A673 (cell line): Measurements from ENCODE around the gene LUZP4. TPM values are rescaled to one million over a fixed set of nuclear protein-coding genes. Genes with fewer than 3 reads are reported as not detected.

Experiments
- BruUV-seq: library from RNA; stranded (reverse); fragments of 400-500 nt; replicated peaks from 2 replicates; lab custom pipeline; 2021; lab: Mats Ljungman, UMichigan
- CTCF ChIA-PET: fragments of 300-600 bp; sonication (Branson Sonifier 250); formaldehyde crosslinking; loops from one replicate; lab custom pipeline; 2022; ENCODE audit warnings: antibody characterized with exemption; lab: Charles Lee
- POLR2A ChIA-PET: fragments of 300-600 bp; sonication (Branson Sonifier 250); formaldehyde crosslinking; loops from one replicate; lab custom pipeline; 2022; ENCODE audit warnings: antibody characterized with exemption; ENCODE audit not compliant: low non-redundant PET; lab: Charles Lee
- DNase-seq: peaks from one replicate; pipeline ENCODE4 v3.0.0-alpha.2; 2015; ENCODE audit warnings: low spot score
- H3K27ac ChIP-seq: fragments of 200-600 bp; sonication (generic); 2 replicates; pipeline ENCODE4 v1.5.1; 2016; ENCODE audit warnings: mixed run types, low read depth, mild to moderate bottlenecking, mixed read lengths, antibody characterized with exemption, low read length; ENCODE audit not compliant: poor library complexity, severe bottlenecking
- H3K27me3 ChIP-seq: fragments of 200-600 bp; sonication (generic); replicated peaks from 2 replicates; pipeline ENCODE4 v1.6.1; 2017; ENCODE audit warnings: mixed run types, low read depth, mild to moderate bottlenecking, mixed read lengths, antibody characterized with exemption, low read length; ENCODE audit not compliant: insufficient read depth, poor library complexity
- H3K36me3 ChIP-seq: fragments of 200-600 bp; sonication (generic); 2 replicates; pipeline ENCODE4 v1.6.1; 2016; ENCODE audit warnings: mixed run types, mild to moderate bottlenecking, mixed read lengths, antibody characterized with exemption, low read length; ENCODE audit not compliant: insufficient read depth, poor library complexity, severe bottlenecking
- H3K4me1 ChIP-seq: fragments of 200-600 bp; sonication (generic); 2 replicates; pipeline ENCODE4 v1.6.1; 2017; ENCODE audit warnings: mixed run types, mild to moderate bottlenecking, mixed read lengths, antibody characterized with exemption, low read length; ENCODE audit not compliant: insufficient read depth, poor library complexity, severe bottlenecking
- H3K4me3 ChIP-seq: fragments of 200-600 bp; sonication (generic); 2 replicates; pipeline ENCODE4 v1.5.1; 2016; ENCODE audit warnings: low read depth, mixed run types, mild to moderate bottlenecking, mixed read lengths, low read length; ENCODE audit not compliant: poor library complexity, severe bottlenecking
- H3K9me3 ChIP-seq: fragments of 200-600 bp; sonication (generic); 2 replicates; pipeline ENCODE4 v1.6.1; 2016; ENCODE audit warnings: mixed run types, low read depth, mild to moderate bottlenecking, mixed read lengths, antibody characterized with exemption, low read length; ENCODE audit not compliant: poor library complexity, severe bottlenecking
- EZH2 ChIP-seq: fragments of 200-600 bp; sonication (generic); IDR thresholded peaks from 2 replicates; pipeline ENCODE4 v1.6.1; 2017; ENCODE audit warnings: borderline replicate concordance, low read depth, mild to moderate bottlenecking, mixed read lengths, antibody characterized with exemption, low read length; ENCODE audit not compliant: poor library complexity, severe bottlenecking
- intact Hi-C: fragments of 100-400 bp; cut with micrococcal nuclease; formaldehyde crosslinking; loops from one replicate; pipeline ENCODE4 v1.10.0; 2022; ENCODE audit not compliant: unreplicated experiment
- total RNA-seq: library from RNA; stranded (reverse); gene quantifications from 2 replicates; pipeline ENCODE4 v1.2.3, GENCODE V29; 2021
- TF ChIP-seq, protein P1 (sequence below): fragments of 300-800, 200-600 bp; sonication (generic); conservative IDR thresholded peaks from 2 replicates; pipeline ENCODE4 v1.5.1; 2017; ENCODE audit warnings: low read depth, mild to moderate bottlenecking, antibody characterized with exemption, low read length, moderate library complexity, mixed read lengths

The LUZP4 gene
- total RNA-seq, 1 experiment from 2014 or later: not detected

DNA sequence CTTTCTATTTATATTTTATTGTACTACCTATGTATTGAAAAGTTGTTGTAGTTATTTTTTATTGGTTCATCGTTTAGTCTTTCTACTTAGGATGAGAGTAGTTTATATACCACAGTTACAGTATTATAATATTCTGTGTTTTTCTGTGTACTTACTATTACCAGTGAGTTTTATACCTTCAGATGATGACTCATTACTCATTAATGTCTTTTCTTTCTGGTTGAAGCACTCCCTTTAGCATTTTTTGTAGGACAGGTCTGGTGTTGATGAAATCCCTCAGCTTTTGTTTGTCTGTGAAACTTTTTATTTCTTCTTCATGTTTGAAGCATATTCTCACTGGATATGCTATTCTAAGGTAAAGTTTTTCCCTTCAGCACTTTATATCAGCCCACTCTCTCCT lies 7.7 kb downstream of the LUZP4 start:
- POLR2A ChIA-PET: no interaction called here

DNA sequence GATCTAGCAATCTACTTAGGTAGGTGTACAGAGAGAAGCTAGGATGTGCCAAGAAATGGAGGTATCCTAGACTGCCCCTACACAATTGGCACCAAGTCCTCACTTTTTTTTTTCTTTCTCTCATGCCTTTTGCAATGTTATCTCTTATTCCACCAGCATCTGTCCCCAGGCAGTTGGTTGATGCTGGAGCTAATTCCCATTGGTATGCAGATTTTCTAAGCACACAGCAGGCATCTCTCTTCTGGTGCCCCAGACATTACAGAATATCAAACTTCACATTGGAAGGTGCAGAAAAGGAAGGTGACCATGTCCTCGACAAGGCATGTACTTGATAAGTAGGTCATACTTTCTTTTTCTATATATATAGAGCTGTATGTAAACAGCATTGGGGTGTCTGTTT lies 21.6 kb downstream of the LUZP4 start:
- Histone ChIP-seq H3K36me3 (no peaks in the 10 kb centered on the region), H3K4me3 (no peak overlapping the region), H3K27me3 (no peaks in the 10 kb centered on the region), H3K9me3 (no peaks in the 10 kb centered on the region), H3K27ac (no peak overlapping the region), H3K4me1 (no peaks in the 10 kb centered on the region)
- TF ChIP-seq, protein P1, sequence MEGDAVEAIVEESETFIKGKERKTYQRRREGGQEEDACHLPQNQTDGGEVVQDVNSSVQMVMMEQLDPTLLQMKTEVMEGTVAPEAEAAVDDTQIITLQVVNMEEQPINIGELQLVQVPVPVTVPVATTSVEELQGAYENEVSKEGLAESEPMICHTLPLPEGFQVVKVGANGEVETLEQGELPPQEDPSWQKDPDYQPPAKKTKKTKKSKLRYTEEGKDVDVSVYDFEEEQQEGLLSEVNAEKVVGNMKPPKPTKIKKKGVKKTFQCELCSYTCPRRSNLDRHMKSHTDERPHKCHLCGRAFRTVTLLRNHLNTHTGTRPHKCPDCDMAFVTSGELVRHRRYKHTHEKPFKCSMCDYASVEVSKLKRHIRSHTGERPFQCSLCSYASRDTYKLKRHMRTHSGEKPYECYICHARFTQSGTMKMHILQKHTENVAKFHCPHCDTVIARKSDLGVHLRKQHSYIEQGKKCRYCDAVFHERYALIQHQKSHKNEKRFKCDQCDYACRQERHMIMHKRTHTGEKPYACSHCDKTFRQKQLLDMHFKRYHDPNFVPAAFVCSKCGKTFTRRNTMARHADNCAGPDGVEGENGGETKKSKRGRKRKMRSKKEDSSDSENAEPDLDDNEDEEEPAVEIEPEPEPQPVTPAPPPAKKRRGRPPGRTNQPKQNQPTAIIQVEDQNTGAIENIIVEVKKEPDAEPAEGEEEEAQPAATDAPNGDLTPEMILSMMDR: no peak
- no peak for TF ChIP-seq EZH2
- DNase-seq: no peak
- POLR2A ChIA-PET: no interaction called here
- BruUV-seq: no TSS peak
- intact Hi-C loops: no loop called here
- CTCF ChIA-PET: no interaction called here

More for the DNA sequence above, 7.7 kb downstream of the LUZP4 start:
- H3K27me3 ChIP-seq: peaks cover 6% of the 10 kb centered on the region
- H3K4me3 ChIP-seq: no peak overlapping the region
- CTCF ChIA-PET: no interaction called here
- H3K36me3 ChIP-seq: no peaks in the 10 kb centered on the region
- H3K4me1 ChIP-seq: no peaks in the 10 kb centered on the region
- no peak for DNase-seq
- no TSS peak for BruUV-seq
- intact Hi-C loops: no loop called here
- TF ChIP-seq EZH2: no peak
- TF ChIP-seq, protein P1: no peak
- H3K9me3 ChIP-seq: no peaks in the 10 kb centered on the region
- no peak overlapping the region for H3K27ac ChIP-seq

DNA sequence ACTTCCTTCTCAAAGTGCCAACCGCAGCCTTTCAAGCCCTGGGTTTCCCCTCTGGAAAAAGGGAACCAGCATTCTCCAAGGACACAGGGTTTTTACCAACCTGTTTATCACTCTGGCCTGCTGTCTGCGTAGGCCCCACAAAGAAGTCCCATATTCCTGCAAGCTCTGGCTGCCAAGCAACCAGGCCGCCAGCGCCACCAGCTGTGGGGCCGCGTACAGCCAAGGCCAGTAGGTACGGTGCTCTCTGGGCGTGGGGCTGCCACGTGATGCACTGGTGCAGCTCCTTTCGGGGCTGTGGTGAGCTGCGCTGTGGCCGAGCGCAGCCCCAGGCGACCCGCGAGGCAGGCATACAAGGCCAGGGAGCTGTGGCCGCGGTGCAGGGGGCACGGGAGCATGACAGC lies 22.1 kb downstream of the LUZP4 start:
- DNase-seq: no peak
- ChIA-PET CTCF (no interaction called here), POLR2A (no interaction called here)
- Histone ChIP-seq H3K4me3 (no peak overlapping the region), H3K27ac (no peak overlapping the region), H3K9me3 (no peaks in the 10 kb centered on the region), H3K36me3 (no peaks in the 10 kb centered on the region), H3K4me1 (no peaks in the 10 kb centered on the region), H3K27me3 (peaks cover 1% of the 10 kb centered on the region)
- no TSS peak for BruUV-seq
- no peak for TF ChIP-seq EZH2
- TF ChIP-seq, protein P1: no peak
- intact Hi-C loops: no loop called here
